Endodermal cell (in vitro differentiated cells): ENCODE measurements around the gene LMAN2L. TPM values are rescaled to one million over a fixed set of nuclear protein-coding genes. Genes with fewer than 3 reads are reported as not detected.

ENCODE experiments used
- DNase-seq: peaks from one replicate; pipeline ENCODE4 v3.0.0-alpha.2; 2017
- H3K27ac ChIP-seq: 2 replicates; pipeline ENCODE4 v1.5.1; 2013; ENCODE audit warnings: mild to moderate bottlenecking, low read depth, low read length, moderate library complexity
- H3K27me3 ChIP-seq: 2 replicates; pipeline ENCODE4 v1.6.1; 2013; ENCODE audit warnings: mild to moderate bottlenecking, low read length, moderate library complexity; ENCODE audit not compliant: insufficient read depth, control insufficient read depth, poor library complexity, severe bottlenecking
- H3K36me3 ChIP-seq: 2 replicates; pipeline ENCODE4 v1.7.0; 2013; ENCODE audit warnings: mild to moderate bottlenecking, low read length, moderate library complexity; ENCODE audit not compliant: control insufficient read depth, insufficient read depth
- H3K4me1 ChIP-seq: one replicate; pipeline ENCODE4 v1.7.0; 2013; ENCODE audit warnings: low read length; ENCODE audit not compliant: control insufficient read depth, insufficient read depth
- H3K4me3 ChIP-seq: 2 replicates; pipeline ENCODE4 v1.5.1; 2013; ENCODE audit warnings: mild to moderate bottlenecking, low read length, moderate library complexity
- H3K9ac ChIP-seq: 2 replicates; pipeline ENCODE4 v1.6.1; 2013; ENCODE audit warnings: mild to moderate bottlenecking, low read length, moderate library complexity; ENCODE audit not compliant: poor library complexity, severe bottlenecking; ENCODE audit errors: extremely low read depth
- H3K9me3 ChIP-seq: 2 replicates; pipeline ENCODE4 v1.6.1; 2013; ENCODE audit warnings: mild to moderate bottlenecking, low read length, moderate library complexity; ENCODE audit not compliant: control insufficient read depth
- H3K27ac Mint-ChIP-seq: 2 replicates; pipeline ENCODE4 v1.8.0; 2020; ENCODE audit warnings: mixed read lengths
- H3K27me3 Mint-ChIP-seq: 2 replicates; pipeline ENCODE4 v1.8.0; 2021; ENCODE audit warnings: mild to moderate bottlenecking, mixed read lengths; ENCODE audit not compliant: insufficient read depth
- H3K36me3 Mint-ChIP-seq: 2 replicates; pipeline ENCODE4 v1.8.0; 2020; ENCODE audit warnings: low read depth, mixed read lengths
- H3K4me1 Mint-ChIP-seq: 2 replicates; pipeline ENCODE4 v1.8.0; 2020; ENCODE audit warnings: mixed read lengths
- H3K4me3 Mint-ChIP-seq: 2 replicates; pipeline ENCODE4 v1.8.0; 2020; ENCODE audit warnings: mild to moderate bottlenecking, moderate library complexity, mixed read lengths
- H3K9me3 Mint-ChIP-seq: 2 replicates; pipeline ENCODE4 v1.8.0; 2020; ENCODE audit warnings: mild to moderate bottlenecking, mixed read lengths
- CTCF ChIP-seq: fragments of 200-600 bp; sonication (generic); conservative IDR thresholded peaks from 2 replicates; pipeline ENCODE4 v1.5.0; 2021; ENCODE audit warnings: antibody characterized with exemption, mild to moderate bottlenecking
- WGBS, 2 experiments: methylation state at CpG; one replicate each; pipeline versions ENCODE4 v1.1.5 to v1.1.7; 2013; ENCODE audit warnings: missing lambda C conversion rate in 2 of 2, mixed read lengths in 1 of 2; ENCODE audit not compliant: insufficient coverage in 1 of 2, insufficient read length in 1 of 2; 5-methylcytosine and 5-hydroxymethylcytosine counted together
- total RNA-seq, 2 donors: library from RNA; stranded (reverse); fragmentation: NEBNext Ultra II Directional in 1 of 2; extraction: Animal tissue kit (Norgen Biotek cat#: 25700) in 1 of 2; gene quantifications; 2 replicates in 1 of 2; 3 replicates in 1 of 2; pipeline ENCODE4 v1.2.1, GENCODE V29; 2021

Gene LMAN2L
- total RNA-seq, 2 donors from 2014 or later: 24.4 to 30.4 TPM

- Mint-ChIP-seq H3K27me3 (peaks cover 19% of the 10 kb centered on the region), H3K4me1 (no peaks in the 10 kb centered on the region), H3K27ac (no peak overlapping the region), H3K4me3 (no peak overlapping the region), H3K9me3 (peaks cover 16% of the 10 kb centered on the region), H3K36me3 (no peaks in the 10 kb centered on the region)
- Histone ChIP-seq H3K9ac (no peak overlapping the region), H3K27me3 (no peaks in the 10 kb centered on the region), H3K9me3 (peaks cover 10% of the 10 kb centered on the region), H3K36me3 (no peaks in the 10 kb centered on the region), H3K4me3 (no peak overlapping the region), H3K27ac (no peak overlapping the region), H3K4me1 (no peaks in the 10 kb centered on the region)
- DNase-seq: no peak
- no peak for TF ChIP-seq CTCF
- WGBS, 2 experiments: 86% methylated on average over 7 of the region's 7 CpGs
Observed at GRCh38 chr2:96663829-96664228, 76.0 kb downstream of the LMAN2L start.

DNA sequence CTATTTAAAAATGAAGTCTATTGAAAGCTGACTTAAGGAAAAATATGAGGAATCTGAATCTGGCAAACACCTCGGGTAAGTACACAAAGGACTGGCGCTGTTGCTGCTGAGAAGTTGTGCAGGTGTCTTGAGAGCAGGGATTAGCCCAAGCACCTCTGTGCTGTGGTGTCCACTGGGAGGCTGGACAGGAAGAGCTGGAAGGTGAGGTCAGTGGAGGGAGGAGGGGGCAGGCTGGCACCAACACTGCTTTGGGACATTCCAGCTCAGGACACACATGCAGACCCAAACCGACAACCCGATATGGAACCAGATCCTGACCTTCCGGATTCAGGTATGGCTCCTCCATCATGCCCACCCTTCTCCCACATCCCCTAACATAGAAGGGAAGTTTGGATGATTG lies 76.7 kb downstream of the LMAN2L start:
- 93 to 94% methylated on average over 2 to 3 of the region's 5 CpGs for WGBS, 2 experiments
- no peak overlapping the region for H3K4me3 ChIP-seq
- no peak overlapping the region for H3K27ac Mint-ChIP-seq

GRCh38 chr2:96662360-96662759 lies 77.5 kb downstream of the LMAN2L start:
- no peak for TF ChIP-seq CTCF
- H3K9me3 Mint-ChIP-seq: peaks cover 16% of the 10 kb centered on the region
- no peak overlapping the region for H3K9ac ChIP-seq

More for the DNA sequence above, 76.7 kb downstream of the LMAN2L start:
- Histone ChIP-seq H3K27me3 (no peaks in the 10 kb centered on the region), H3K9me3 (peaks cover 10% of the 10 kb centered on the region), H3K4me1 (no peaks in the 10 kb centered on the region), H3K9ac (no peak overlapping the region), H3K36me3 (no peaks in the 10 kb centered on the region), H3K27ac (no peak overlapping the region)
- H3K4me3 Mint-ChIP-seq: no peak overlapping the region
- no peak for DNase-seq
- H3K4me1 Mint-ChIP-seq: no peaks in the 10 kb centered on the region
- peaks cover 16% of the 10 kb centered on the region for H3K27me3 Mint-ChIP-seq
- H3K36me3 Mint-ChIP-seq: no peaks in the 10 kb centered on the region
- no peak for TF ChIP-seq CTCF
- H3K9me3 Mint-ChIP-seq: peaks cover 16% of the 10 kb centered on the region

More at GRCh38 chr2:96662360-96662759, 77.5 kb downstream of the LMAN2L start:
- no peaks in the 10 kb centered on the region for H3K36me3 ChIP-seq
- WGBS, 2 experiments: 84 to 90% methylated on average over 4 to 9 of the region's 9 CpGs
- H3K27me3 Mint-ChIP-seq: peaks cover 16% of the 10 kb centered on the region
- no peak overlapping the region for H3K4me3 ChIP-seq
- no peak overlapping the region for H3K27ac Mint-ChIP-seq
- no peak overlapping the region for H3K27ac ChIP-seq
- peaks cover 10% of the 10 kb centered on the region for H3K9me3 ChIP-seq
- H3K27me3 ChIP-seq: no peaks in the 10 kb centered on the region
- no peaks in the 10 kb centered on the region for H3K36me3 Mint-ChIP-seq
- no peaks in the 10 kb centered on the region for H3K4me1 ChIP-seq
- H3K4me3 Mint-ChIP-seq: no peak overlapping the region
- H3K4me1 Mint-ChIP-seq: no peaks in the 10 kb centered on the region
- no peak for DNase-seq
